Keratinocyte (primary cell): ENCODE measurements around the gene SRP14. TPM values are rescaled to one million over a fixed set of nuclear protein-coding genes. Genes with fewer than 3 reads are reported as not detected.

Source experiments
- DNase-seq: peaks from one replicate; pipeline ENCODE4 v3.0.0-alpha.2; 2011; ENCODE audit warnings: low read depth, missing footprints, low spot score
- FAIRE-seq: peaks from 2 replicates; lab custom pipeline; 2011; peaks lifted over from hg19 to GRCh38; lab: Jason Lieb, UNC
- H2AFZ ChIP-seq: 2 replicates; pipeline ENCODE4 v1.6.0; 2012; ENCODE audit warnings: low read length, control low read depth, inconsistent platforms; ENCODE audit not compliant: control insufficient read depth
- H3K27ac ChIP-seq: 2 replicates; pipeline ENCODE4 v1.5.1; 2011; ENCODE audit warnings: low read length; ENCODE audit not compliant: control insufficient read depth, insufficient read depth
- H3K27me3 ChIP-seq: 3 replicates; pipeline ENCODE4 v1.6.0; 2011; ENCODE audit warnings: low read length; ENCODE audit not compliant: control insufficient read depth, insufficient read depth; ENCODE audit errors: extremely low read depth
- H3K36me3 ChIP-seq, 2 experiments: 2 replicates in 1 of 2; 3 replicates in 1 of 2; pipeline ENCODE4 v1.5.1; 2011; ENCODE audit warnings: low read length in 2 of 2, mild to moderate bottlenecking in 1 of 2; ENCODE audit not compliant: control insufficient read depth in 2 of 2, insufficient read depth in 2 of 2; ENCODE audit errors: extremely low read depth in 1 of 2
- H3K4me1 ChIP-seq: 3 replicates; pipeline ENCODE4 v1.5.1; 2011; ENCODE audit warnings: low read length; ENCODE audit not compliant: control insufficient read depth, insufficient read depth; ENCODE audit errors: extremely low read depth
- H3K4me2 ChIP-seq: 3 replicates; pipeline ENCODE4 v1.6.0; 2011; ENCODE audit warnings: low read depth, low read length; ENCODE audit not compliant: control insufficient read depth, insufficient read depth; ENCODE audit errors: extremely low read depth
- H3K4me3 ChIP-seq, 3 experiments: fragments of 200-600 bp in 1 of 3; sonication (generic) in 1 of 3; 2 replicates in 2 of 3; 3 replicates in 1 of 3; pipeline ENCODE4 v1.5.1; 2011 to 2016; ENCODE audit warnings: low read length in 3 of 3, mild to moderate bottlenecking in 3 of 3, control low read depth in 2 of 3, inconsistent platforms in 1 of 3, low read depth in 1 of 3, mixed read lengths in 1 of 3, mixed run types in 1 of 3, moderate library complexity in 1 of 3; ENCODE audit not compliant: control insufficient read depth in 2 of 3, insufficient read depth in 2 of 3; ENCODE audit errors: extremely low read depth in 1 of 3
- H3K79me2 ChIP-seq: 2 replicates; pipeline ENCODE4 v1.6.0; 2012; ENCODE audit warnings: low read length; ENCODE audit not compliant: control insufficient read depth, insufficient read depth
- H3K9ac ChIP-seq: 3 replicates; pipeline ENCODE4 v1.6.0; 2011; ENCODE audit warnings: low read length; ENCODE audit not compliant: control insufficient read depth, insufficient read depth; ENCODE audit errors: extremely low read depth
- H3K9me1 ChIP-seq: 3 replicates; pipeline ENCODE4 v1.6.0; 2011; ENCODE audit warnings: low read length; ENCODE audit not compliant: control insufficient read depth, insufficient read depth; ENCODE audit errors: extremely low read depth
- H3K9me3 ChIP-seq: 2 replicates; pipeline ENCODE4 v1.5.1; 2012; ENCODE audit warnings: low read depth, low read length; ENCODE audit not compliant: control insufficient read depth
- H4K20me1 ChIP-seq: 3 replicates; pipeline ENCODE4 v1.6.0; 2011; ENCODE audit warnings: low read length; ENCODE audit not compliant: control insufficient read depth, insufficient read depth; ENCODE audit errors: extremely low read depth
- CTCF ChIP-seq, 3 experiments: IDR thresholded peaks in 1 of 3; conservative IDR thresholded peaks in 1 of 3; optimal IDR thresholded peaks in 1 of 3; 2 replicates in 2 of 3; 3 replicates in 1 of 3; pipeline versions ENCODE3 to v1.5.1; 2011; ENCODE audit warnings: low read length in 3 of 3, mild to moderate bottlenecking in 3 of 3, moderate library complexity in 2 of 3, control low read depth in 1 of 3, inconsistent platforms in 1 of 3; ENCODE audit not compliant: insufficient read depth in 2 of 3; ENCODE audit errors: extremely low read depth in 1 of 3
- EZH2 ChIP-seq: IDR thresholded peaks from one replicate; pipeline ENCODE4 v1.6.1; 2012; ENCODE audit warnings: inconsistent platforms, mild to moderate bottlenecking, low read length, moderate library complexity
- dilution Hi-C: fragments of 300-500 bp; cut with MboI; formaldehyde crosslinking; loops from one replicate; pipeline ENCODE4 v1.7.0; 2020; ENCODE audit warnings: low sequenced_read_pairs; ENCODE audit not compliant: extremely low pct_ligation_motif_present
- polyA plus RNA-seq, 5 experiments: library from polyadenylated mRNA; depleted of rRNA in 3 of 5; stranded (reverse) in 3 of 5; stranded (forward) in 1 of 5; unstranded in 1 of 5; fragments of >200 nt; gene quantifications; 1 replicate in 1 of 5; 2 replicates in 3 of 5; 3 replicates in 1 of 5; pipeline versions ENCODE4 v1.2.1 to v1.2.3, GENCODE V29; 2011 to 2012; ENCODE audit warnings: missing spikeins in 2 of 5, low read depth in 1 of 5, low replicate concordance in 1 of 5

The SRP14 gene
- polyA plus RNA-seq, 1 donor (not counting 4 experiments of a cell fraction or from before 2014, with no cell fraction given) = 407 TPM

- Histone ChIP-seq H3K9me3 (no peaks in the 10 kb centered on the region), H3K27ac (no peak overlapping the region), H4K20me1 (no peaks in the 10 kb centered on the region), H3K27me3 (peaks cover 5% of the 10 kb centered on the region), H3K4me2 (peak overlapping the region; percentile 51), H3K4me3 (no peak overlapping the region), H3K9ac (no peak overlapping the region), H3K4me1 (peaks cover 32% of the 10 kb centered on the region), H2AFZ (no peak overlapping the region), H3K9me1 (peaks cover 4% of the 10 kb centered on the region), H3K36me3 (no peaks in the 10 kb centered on the region), H3K79me2 (no peaks in the 10 kb centered on the region)
- FAIRE-seq (peak; percentile 97), DNase-seq (no peak)
- no peak for TF ChIP-seq CTCF (optimal IDR thresholded peaks at IDR 0.05 in 1 of 3, IDR thresholded peaks at IDR 0.05 in 1 of 3, conservative IDR thresholded peaks at IDR 0.05 in 1 of 3; ENCODE audit: extremely low read depth in 1 of 3, insufficient read depth in 2 of 3, low read length in 3 of 3)
- TF ChIP-seq EZH2 = no peak
- dilution Hi-C loops = no loop called here
These were observed 24.6 kb upstream of the SRP14 start for GRCh38 chr15:40063563-40064011.

GRCh38 chr15:40062816-40063562 is 24.0 kb upstream of the SRP14 start:
- dilution Hi-C loops = no loop called here
- Histone ChIP-seq H3K4me3 (no peak overlapping the region), H3K79me2 (no peaks in the 10 kb centered on the region), H3K9ac (no peak overlapping the region), H3K27me3 (peaks cover 5% of the 10 kb centered on the region), H3K4me2 (peak overlapping the region; percentile 51), H3K9me3 (no peaks in the 10 kb centered on the region), H4K20me1 (no peaks in the 10 kb centered on the region), H3K4me1 (peaks cover 32% of the 10 kb centered on the region), H3K9me1 (peaks cover 4% of the 10 kb centered on the region), H3K27ac (no peak overlapping the region), H2AFZ (no peak overlapping the region), H3K36me3 (no peaks in the 10 kb centered on the region)
- no peak for FAIRE-seq
- no peak for TF ChIP-seq CTCF (optimal IDR thresholded peaks at IDR 0.05 in 1 of 3, IDR thresholded peaks at IDR 0.05 in 1 of 3, conservative IDR thresholded peaks at IDR 0.05 in 1 of 3; ENCODE audit: extremely low read depth in 1 of 3, insufficient read depth in 2 of 3, low read length in 3 of 3)
- TF ChIP-seq EZH2 = no peak
- DNase-seq = no peak
